Measurements from ENCODE around the gene HAUS3. TPM values are rescaled to one million over a fixed set of nuclear protein-coding genes. Genes with fewer than 3 reads are reported as not detected.

The HAUS3 gene
- total and polyA plus RNA-seq, 3 donors from 2014 or later: 13.8 to 44.0 (median 40.1) TPM

DNA sequence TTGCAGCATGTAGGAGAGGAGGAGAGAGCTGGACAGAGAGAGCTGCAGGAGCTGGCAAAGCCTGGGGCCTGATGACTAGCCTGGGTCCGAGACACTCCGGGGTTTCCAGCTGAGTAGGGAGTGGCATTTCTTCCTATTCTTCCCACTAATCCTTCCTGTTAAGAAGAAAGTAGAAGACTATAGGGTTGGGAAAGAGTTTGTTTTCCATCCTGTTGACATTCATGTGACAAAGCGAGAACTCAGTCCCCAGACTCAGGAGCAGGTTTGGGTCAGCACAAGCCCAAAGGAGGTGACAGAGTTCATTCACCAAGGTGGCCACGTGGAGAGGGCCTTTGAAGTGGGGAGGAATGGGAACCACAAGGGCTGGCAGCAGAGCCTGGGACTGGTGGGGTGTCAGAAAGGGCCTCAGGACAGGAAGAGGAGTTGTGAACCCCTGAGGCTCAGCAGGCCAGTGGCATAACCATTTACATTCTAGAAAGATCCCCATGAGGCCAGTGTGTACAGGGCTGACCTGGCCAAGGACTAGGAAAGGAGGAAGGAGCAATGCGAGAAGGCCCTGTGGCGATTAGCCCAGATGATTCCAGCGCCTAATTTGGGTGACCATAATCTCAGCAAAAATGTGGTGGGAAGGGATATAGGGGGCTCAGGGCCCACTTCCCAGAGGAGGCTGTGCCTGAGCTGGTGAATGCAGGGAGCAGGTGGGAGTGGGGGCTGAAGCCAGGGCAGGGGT is 3.3 kb upstream of the HAUS3 start:
- DNase-seq: no peak
- Histone ChIP-seq H3K27me3 (no peaks in the 10 kb centered on the region), H3K27ac (peak overlapping the region in 1 of 2 donors; percentile 70), H3K4me1 (peaks cover 24% of the 10 kb centered on the region), H3K9me3 (no peaks in the 10 kb centered on the region), H3K36me3 (ENCODE audit: low read depth, missing control alignments) (no peaks in the 10 kb centered on the region), H3K4me3 (no peak overlapping the region)
- WGBS, 2 donors: 40 to 68% methylated on average over 7 of the region's 7 CpGs
- intact Hi-C loops (cut with DNase I; ENCODE audit: low total_unique reads): no loop called here
- TF ChIP-seq POLR2A (IDR thresholded peaks at IDR 0.05): no peak

- Histone ChIP-seq H3K4me3 (no peak overlapping the region), H3K9me3 (no peaks in the 10 kb centered on the region), H3K36me3 (ENCODE audit: low read depth, missing control alignments) (no peaks in the 10 kb centered on the region), H3K27ac (peak overlapping the region; percentile 6 to 78), H3K27me3 (no peaks in the 10 kb centered on the region), H3K4me1 (peaks cover 33% of the 10 kb centered on the region)
- WGBS, 2 donors: 18 to 23% methylated on average over 5 of the region's 5 CpGs
- TF ChIP-seq, protein P1, sequence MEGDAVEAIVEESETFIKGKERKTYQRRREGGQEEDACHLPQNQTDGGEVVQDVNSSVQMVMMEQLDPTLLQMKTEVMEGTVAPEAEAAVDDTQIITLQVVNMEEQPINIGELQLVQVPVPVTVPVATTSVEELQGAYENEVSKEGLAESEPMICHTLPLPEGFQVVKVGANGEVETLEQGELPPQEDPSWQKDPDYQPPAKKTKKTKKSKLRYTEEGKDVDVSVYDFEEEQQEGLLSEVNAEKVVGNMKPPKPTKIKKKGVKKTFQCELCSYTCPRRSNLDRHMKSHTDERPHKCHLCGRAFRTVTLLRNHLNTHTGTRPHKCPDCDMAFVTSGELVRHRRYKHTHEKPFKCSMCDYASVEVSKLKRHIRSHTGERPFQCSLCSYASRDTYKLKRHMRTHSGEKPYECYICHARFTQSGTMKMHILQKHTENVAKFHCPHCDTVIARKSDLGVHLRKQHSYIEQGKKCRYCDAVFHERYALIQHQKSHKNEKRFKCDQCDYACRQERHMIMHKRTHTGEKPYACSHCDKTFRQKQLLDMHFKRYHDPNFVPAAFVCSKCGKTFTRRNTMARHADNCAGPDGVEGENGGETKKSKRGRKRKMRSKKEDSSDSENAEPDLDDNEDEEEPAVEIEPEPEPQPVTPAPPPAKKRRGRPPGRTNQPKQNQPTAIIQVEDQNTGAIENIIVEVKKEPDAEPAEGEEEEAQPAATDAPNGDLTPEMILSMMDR (IDR thresholded peaks at IDR 0.05): peak in 2 of 3 experiments; percentile 9 to 14
- no peak for TF ChIP-seq POLR2A (IDR thresholded peaks at IDR 0.05)
- intact Hi-C loops (cut with DNase I; ENCODE audit: low total_unique reads): no loop called here
- DNase-seq: peak; percentile 73
These were observed 1.9 kb upstream of the HAUS3 start for GRCh38 chr4:2243681-2244380.

GRCh38 chr4:2241003-2241402 is 918 bp downstream of the HAUS3 start:
- Histone ChIP-seq H3K27me3 (no peaks in the 10 kb centered on the region), H3K36me3 (ENCODE audit: low read depth, missing control alignments) (no peaks in the 10 kb centered on the region), H3K4me3 (peak overlapping the region; percentile 96), H3K9me3 (no peaks in the 10 kb centered on the region), H3K4me1 (peaks cover 42% of the 10 kb centered on the region), H3K27ac (peak overlapping the region; percentile 73 to 86)
- DNase-seq: no peak
- no peak for TF ChIP-seq POLR2A (IDR thresholded peaks at IDR 0.05)
- TF ChIP-seq, protein P1 (IDR thresholded peaks at IDR 0.05): no peak
- intact Hi-C loops (cut with DNase I; ENCODE audit: low total_unique reads): no loop called here
- 6% methylated on average over 7 of the region's 7 CpGs for WGBS, 2 donors

GRCh38 chr4:2236944-2237666 is 4.8 kb downstream of the HAUS3 start:
- peak overlapping the region; percentile 12 to 14 for H3K27ac ChIP-seq
- no peak overlapping the region for H3K4me3 ChIP-seq
- 29 to 65% methylated on average over 3 of the region's 3 CpGs for WGBS, 2 donors
- TF ChIP-seq POLR2A (IDR thresholded peaks at IDR 0.05): no peak
- TF ChIP-seq, protein P1 (IDR thresholded peaks at IDR 0.05): no peak
- intact Hi-C loops (cut with DNase I; ENCODE audit: low total_unique reads): no loop called here
- H3K4me1 ChIP-seq: peaks cover 23% of the 10 kb centered on the region
- H3K27me3 ChIP-seq: no peaks in the 10 kb centered on the region
- H3K36me3 ChIP-seq (ENCODE audit: low read depth, missing control alignments): no peaks in the 10 kb centered on the region
- no peaks in the 10 kb centered on the region for H3K9me3 ChIP-seq
- DNase-seq: no peak

DNA sequence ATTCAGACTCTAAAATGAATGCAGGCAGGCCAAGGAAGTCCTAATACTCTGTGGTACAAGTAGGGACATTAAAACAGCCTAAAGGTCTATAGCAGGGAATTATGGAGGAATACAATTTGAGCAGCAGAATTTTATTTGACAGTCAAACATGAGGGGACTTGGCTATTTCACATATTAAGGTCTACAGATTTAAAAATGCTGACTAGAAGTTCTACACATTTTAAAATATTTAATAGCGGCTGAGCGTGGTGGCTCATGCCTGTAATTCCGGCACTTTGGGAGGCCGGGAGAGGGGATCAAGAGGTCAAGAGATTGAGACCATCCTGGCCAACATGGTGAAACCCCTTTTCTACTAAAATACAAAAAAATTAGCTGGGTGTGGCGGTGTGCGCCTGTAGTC is 10.8 kb downstream of the HAUS3 start:
- no peaks in the 10 kb centered on the region for H3K9me3 ChIP-seq
- 98 to 99% methylated on average over 6 of the region's 6 CpGs for WGBS, 2 donors
- no peak for TF ChIP-seq POLR2A (IDR thresholded peaks at IDR 0.05)
- TF ChIP-seq, protein P1 (IDR thresholded peaks at IDR 0.05): no peak
- DNase-seq: no peak
- no peaks in the 10 kb centered on the region for H3K36me3 ChIP-seq (ENCODE audit: low read depth, missing control alignments)
- H3K4me3 ChIP-seq: no peak overlapping the region
- H3K27ac ChIP-seq: no peak overlapping the region
- H3K27me3 ChIP-seq: no peaks in the 10 kb centered on the region
- intact Hi-C loops (cut with DNase I; ENCODE audit: low total_unique reads): no loop called here
- peaks cover 3% of the 10 kb centered on the region for H3K4me1 ChIP-seq

Measured in testis (tissue), 3 donors.